NCI-H128 (cell line): ENCODE measurements around the gene PSMD1.
"Not testable (repeated sequence)": the region's sequence is repeated elsewhere in the genome, so short reads cannot be mapped to it uniquely, and the experiment has no call there.

Experiments
- DNase-seq: peaks from one replicate; lab custom pipeline; 2025; ENCODE audit not compliant: unreplicated experiment; lab: John Stamatoyannopoulos, UW

PSMD1 gene

DNA sequence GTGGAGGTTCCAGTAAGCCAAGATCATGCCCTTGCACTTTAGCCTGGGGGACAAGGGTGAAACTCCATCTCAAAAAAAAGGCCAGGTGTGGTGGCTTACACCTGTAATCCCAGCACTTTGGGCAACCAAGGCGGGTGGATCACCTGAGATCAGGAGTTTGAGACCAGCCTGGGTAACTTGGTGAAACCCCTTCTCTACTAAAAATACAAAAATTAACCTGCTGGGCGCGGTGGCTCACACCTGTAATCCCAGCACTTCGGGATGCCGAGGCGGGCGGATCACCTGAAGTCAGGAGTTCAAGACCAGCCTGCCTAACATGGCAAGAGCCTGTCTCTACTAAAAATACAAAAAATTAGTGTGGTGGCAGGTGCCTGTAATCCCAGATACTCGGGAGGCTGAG is 84.1 kb downstream of the PSMD1 start:
- not testable (repeated sequence) for DNase-seq

DNA sequence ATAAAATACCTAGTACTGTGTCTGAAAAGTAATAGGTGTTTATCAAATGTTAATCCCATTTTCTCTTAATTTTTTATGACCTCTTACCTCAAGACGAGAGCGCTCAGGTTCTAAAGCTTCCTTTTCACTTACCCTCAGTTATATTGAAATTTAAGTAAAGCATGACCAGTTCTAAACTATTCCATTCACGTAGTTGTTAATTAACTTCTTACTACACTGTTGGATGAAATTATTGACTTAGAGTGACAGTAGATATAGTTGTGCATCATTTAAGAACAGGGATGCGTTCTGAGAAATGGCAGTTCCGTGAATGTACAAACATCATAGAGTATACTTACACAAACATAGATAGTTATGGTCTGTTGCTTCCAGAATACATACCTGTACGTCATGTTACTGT is 88.2 kb downstream of the PSMD1 start:
- DNase-seq = no peak

DNA sequence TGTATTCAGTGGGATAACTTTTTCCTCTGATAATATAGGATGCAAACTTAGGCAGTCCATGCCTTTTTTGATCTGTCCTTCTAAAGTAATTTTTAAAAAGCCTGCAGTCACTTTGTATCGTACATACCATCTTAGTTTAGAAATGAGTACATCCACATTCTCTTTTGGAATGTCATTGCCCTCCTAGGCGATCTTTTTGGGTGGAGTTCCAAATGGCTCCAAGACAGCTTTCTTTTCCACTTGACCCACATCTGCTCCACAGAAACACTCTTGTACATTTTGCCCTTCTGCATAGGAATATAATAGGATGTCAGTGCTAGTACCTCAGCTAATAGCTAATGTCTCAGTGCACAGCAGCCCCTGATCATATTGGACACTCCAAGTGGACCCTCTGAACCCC is 90.0 kb downstream of the PSMD1 start:
- DNase-seq = no peak

DNA sequence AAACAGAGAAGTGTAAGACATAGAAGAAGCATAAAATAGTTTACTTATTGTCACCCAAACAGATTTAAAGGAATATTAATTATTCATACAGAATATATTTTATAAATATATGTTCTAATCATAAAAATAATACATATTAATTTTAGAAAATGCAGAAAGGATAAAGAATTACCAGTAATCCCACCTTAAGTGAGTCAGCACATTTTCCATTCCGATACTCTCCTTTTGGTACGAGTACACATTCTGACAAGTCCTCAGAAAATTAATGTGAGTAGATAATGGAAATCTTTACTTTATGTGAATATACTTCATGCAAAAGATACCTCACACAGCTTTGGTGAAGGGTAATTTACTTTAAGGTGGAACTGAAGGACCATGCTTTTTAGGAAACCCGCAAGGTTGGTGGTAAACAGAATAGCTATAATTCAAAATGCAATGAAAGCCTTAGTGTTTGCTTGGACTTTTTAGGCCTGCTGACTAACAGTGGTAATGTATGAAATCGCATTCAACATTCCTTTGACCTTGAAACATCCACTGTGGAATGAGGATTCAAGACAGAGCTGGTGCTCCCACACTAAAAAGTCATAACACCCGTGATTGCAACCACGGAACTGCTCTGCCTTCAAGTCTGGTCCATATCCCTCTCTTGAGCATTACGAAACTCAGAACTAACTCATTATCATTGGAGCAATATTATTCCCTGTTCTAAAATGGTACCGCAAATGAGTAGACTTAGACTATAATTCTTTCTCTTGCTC is 96.3 kb downstream of the PSMD1 start:
- DNase-seq = no peak

DNA sequence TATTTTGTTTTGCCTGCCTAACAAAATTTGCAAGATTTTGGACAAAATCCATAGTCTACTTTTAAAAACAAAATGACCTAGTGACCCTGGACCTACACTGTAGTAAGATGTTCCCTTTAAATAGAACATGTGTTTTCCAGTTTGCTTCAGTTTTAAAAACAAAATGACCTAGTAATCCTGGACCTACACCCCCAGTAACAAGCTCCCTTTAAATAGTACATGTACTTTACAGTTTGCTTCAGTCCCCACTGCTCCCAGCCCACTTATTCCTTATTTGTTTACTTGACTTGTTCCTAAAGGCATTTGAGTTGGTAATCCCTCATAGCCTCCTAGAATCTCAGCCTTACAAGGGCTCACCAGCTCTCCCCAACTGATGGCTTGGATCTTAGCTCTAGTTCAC is 102.6 kb downstream of the PSMD1 start:
- no peak for DNase-seq

DNA sequence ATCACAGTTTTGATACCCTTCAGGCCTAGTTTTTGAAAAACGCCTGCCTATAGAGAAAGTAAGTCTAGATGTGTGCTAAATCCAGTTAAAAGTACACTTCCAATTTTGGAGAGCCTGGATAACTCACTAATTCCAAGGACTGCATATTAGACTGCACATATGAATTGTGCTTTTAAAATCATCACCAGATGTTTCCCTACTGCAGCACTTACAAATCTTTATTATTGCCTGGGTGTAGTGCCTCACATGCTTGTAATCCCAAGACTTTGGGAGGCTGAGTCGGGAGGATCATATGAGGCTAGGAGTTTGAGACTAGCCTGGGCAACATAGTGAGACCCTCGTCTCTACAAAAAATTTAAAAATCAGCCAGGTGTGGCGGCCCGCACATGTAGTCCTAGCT is 104.0 kb downstream of the PSMD1 start:
- DNase-seq = no peak

DNA sequence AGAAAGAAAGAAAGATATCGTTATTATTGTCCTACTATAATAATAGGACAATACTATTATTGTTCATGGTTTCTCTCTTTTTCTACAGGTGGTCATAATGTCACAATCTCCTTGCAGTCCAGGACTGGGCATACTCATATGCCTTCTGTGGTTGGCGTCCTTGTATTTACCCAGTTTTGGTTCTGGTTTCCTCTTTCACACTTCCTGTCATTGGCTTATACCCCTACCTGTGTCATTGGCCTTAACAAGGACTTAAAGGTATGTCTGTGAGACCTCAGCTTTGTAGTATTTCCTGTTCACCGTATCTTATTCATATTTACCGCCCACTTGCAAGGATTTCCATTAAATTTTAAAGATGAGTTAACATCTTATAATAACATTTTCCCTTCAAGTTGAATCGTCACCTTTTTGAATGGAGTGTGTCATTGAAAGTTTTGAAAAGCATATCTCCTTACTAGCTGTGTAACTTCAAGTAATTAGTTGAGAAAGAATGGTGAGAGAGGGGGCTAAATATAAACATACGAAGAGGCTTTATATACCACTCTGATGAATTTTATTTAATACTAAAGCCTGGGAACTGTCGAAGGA is 104.7 kb downstream of the PSMD1 start:
- no peak for DNase-seq

DNA sequence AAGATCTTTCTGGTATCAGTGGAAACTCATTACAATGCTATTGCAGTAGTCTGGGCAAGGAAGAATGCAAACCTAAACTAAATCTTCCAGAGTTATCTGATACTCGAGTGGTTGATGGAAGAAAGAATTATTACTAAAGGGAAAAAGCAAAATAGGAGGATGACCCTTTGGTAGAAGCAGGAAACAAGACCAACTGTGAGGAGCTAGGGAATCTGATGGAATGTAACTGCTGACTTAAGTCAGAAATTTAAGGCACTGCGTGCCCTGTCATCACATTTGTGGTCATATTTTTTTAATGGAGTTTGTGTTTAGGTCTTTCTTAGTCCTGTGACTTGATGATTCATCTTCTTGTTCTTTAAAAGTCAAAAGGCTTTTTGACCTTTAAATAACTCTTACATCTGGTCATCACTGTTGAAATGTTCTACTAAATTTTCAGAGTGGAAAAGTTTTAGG is 105.2 kb downstream of the PSMD1 start:
- no peak for DNase-seq

DNA sequence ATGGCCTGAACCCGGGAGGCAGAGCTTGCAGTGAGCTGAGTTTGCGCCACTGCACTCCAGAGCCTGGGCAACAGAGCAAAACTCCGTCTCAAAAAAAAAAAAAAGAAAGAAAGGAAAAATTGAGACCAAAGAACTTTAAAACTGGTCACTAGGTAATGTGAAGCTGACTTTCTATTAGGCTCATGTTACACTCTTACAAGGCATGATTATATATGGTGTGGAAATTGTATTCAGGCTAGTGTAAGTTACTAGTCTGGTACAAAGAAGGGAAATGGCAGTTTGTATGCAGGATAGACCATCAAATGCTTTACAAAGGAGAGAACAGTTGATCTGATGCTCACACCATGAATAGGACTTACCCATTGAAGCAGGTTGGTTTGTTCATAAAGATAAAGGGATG is 106.3 kb downstream of the PSMD1 start:
- DNase-seq = no peak

DNA sequence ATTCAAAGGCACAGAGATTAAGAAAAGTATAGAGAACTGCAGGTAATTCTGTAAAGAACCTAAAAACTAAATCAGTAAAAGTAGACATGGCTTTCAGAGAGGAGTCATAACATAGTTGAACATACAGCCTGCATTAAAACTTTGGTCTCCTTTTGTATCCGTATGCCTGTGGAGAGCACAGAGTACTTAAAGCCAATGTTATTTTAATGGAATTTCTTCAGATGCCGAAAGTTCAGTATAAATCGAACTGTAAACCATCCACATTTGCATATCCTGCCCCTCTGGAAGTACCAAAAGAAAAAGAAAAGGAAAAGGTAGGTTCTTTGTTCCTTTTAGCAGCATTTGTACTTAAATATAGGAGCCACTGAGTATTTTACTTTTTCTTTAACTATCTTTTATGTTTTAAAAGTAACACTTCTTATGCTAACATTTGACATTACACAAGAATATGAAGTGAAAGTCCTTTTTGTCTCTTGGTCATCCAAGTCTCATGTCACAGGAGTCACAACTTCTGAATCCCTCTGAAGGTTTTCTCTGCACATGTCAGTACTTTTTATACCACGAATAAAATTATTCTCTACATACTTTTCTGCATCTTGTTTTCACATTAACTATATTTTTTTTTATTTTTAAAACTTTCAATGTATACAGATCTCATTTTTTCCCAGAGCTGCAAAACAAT is 106.9 kb downstream of the PSMD1 start:
- no peak for DNase-seq

DNA sequence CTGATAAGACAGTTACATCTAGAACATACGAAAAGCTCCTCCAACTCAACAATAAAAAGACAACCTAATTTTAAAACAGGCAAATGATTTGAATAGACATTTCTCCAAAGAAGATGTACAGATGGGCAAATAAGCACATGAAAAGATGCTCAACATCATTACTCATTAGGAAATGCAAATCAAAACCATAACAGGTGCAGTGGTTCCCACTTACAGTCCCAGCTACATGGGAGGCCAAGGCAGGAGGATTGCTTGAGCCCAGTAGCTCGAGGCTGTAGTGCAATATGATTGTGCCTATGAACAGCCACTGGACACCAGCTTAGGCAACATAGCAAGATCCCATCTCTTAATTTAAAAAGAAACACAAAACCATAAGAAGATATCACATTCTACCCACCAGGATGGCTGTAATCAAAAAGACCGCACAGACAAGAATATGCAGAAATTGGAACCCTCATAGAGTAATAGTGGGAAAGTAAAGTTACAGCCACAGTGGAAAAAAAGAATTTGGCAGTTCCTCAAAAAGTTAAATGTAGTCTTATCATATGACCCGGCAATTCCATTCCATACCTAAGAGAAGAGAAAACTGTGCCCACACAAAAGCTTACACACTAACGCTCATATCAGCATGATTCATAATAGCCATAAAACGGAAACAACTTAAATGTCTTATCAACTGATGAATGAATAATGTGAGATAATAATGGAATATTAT is 111.2 kb downstream of the PSMD1 start:
- DNase-seq = no peak

DNA sequence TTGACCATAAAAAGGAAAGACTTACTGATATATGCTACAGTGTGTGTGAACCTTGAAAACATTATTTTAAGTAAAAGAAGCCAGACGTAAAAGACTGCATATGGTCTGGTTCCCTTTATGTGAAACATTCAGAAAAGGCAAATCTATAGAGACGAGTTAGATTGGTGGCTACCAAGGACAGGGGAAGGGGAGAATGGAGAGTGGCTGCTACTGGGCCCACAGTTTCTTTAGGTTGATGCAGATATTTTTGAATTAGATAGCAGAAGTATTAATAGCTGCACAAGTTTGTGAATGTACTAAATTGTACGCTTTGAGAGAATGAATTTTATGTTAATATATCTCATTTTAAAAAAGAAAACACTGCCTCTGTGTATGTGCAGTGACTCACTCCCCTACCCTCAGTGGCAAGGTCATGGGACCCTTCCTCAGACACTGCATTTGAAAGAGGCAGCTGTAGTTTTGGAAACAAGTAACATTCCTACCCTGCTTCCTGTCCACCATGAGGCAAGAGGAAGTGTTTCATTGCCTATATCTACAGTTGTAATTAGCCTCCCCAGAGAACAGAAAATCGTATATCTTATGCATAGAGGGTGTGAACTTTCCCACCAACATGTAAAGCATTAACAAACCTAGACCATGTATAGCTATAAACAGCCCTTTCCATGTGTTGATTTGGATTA is 111.9 kb downstream of the PSMD1 start:
- DNase-seq = no peak

DNA sequence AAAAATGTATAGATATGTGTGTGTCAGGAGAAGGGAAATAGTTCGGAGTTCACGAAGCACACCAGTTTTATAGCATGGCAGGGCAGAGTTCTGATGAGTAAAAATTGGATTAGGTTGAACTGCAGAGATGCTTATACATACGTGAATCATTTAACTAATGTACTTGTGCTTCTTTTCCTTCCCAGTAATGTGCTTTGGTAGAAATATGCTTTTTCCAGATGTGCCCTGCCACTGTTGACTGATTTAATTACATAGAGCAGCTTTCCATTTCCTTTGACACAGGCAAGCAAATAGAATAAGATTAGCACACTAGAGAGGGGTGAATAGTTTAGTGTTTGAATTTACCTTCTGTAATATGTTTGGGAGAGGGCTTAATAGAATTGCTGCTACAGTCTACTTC is 112.8 kb downstream of the PSMD1 start:
- no peak for DNase-seq

DNA sequence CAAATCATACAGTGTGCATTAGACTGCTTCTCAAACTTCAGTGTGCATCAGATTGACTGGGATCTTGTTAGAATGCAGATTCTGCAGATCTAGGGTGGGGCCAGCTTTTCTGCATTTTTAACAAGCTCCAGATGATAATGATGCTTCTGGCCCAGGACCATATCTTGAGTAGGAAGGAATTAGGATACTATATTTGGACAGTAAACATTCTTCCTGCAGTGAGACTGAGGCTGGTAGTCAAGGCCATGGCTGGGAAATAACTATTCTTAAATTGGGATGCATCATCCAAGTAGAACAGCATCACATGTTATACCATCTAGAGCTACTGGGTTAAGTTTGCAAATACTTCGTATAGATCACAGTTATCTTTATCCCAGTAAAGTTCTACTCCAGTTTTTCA is 113.4 kb downstream of the PSMD1 start:
- no peak for DNase-seq

DNA sequence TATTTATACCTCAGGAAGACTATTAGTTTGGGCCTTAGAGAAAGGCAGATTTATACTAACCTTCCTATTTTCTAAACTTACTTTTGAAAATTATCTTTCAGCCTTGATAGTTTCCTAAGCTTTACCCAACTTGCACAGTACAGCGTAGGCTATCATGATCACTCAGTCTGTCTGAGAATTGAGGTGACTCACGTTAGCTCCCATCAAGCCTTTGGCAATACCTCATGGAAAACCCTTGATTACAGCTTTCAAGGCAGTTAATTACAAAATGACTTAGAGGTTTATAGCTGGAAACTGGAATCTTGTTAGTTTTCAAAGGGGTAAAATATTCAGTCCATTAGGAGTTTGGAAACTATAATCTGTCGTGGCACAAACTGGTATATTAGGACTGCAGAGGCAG is 115.4 kb downstream of the PSMD1 start:
- no peak for DNase-seq

DNA sequence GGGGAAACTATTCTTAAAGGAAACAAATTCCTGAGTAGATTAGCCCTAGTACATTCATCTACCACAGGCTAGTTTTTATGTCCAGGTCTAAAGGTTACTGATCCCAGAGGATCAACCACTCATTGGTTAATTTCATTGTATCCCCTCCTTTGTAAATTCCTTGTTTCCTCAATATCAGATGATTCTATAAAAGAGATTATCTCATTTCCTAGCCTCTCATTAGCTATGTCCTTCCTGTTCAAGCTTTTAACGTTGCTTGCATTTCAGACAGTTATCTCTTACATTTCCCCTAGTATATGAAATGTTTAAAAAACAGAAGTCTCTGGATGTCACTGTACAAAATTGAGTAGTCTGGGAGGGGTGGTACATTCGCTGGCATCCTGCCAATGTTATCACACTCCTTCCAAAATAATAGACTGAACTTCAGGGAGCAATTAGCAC is 117.6 kb downstream of the PSMD1 start:
- no peak for DNase-seq

DNA sequence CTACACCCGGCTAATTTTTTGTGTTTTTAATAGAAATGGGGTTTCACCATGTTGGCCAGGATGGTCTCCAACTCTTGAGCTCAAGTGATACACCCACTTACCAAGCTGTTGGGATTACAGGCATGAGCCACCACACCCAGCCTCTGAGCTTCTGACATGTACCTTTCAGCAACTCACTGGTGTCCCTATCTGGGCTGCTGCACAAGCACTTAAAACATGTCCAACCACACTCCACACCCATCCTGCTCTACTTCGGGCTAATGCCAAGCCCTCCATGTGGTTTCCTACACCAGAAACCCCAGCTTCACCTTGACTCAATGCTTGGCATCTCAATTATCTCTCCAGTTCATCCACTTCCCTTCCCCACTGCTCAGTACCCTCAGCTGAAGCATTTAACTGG is 119.4 kb downstream of the PSMD1 start:
- DNase-seq = no peak

DNA sequence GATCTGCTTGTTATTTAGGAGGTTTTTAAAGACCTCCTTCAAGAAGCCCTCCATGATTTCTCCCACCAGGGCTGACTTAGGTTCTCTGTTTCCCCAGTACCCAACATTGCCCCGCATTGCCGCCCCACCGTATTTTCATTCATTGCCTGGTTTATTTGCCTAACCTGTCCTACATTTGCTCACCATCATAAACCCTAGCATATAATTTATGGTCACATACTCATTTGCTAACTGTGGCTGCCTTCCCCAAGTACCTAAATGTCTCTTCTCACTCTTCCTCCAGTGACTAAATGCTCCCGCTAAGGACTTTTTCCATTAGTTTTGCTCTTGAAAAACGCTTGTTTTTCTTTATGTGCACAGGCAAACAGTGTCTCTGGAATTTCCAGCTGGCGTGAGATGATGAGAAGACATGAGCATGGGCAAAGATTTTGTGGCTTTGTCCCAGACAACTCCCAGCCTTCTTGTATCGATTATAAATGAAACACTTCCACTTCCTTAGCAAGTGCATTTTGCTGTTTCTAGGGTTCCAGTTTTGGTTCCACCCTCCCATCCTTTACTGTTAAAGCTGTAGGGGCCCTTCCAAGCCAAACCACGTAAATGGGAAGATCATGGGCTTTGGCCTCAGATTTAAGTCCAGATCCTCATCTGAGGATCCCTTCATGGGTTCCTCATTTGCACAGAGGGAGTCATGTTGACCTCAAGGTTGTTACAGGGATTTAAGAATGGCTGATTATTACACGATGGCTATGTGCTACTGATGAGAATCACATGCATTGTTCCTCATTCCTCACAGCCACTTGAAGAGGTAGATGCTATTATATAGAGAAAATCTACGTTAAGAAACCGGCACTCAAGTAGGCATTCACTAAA is 120.7 kb downstream of the PSMD1 start:
- DNase-seq = no peak

DNA sequence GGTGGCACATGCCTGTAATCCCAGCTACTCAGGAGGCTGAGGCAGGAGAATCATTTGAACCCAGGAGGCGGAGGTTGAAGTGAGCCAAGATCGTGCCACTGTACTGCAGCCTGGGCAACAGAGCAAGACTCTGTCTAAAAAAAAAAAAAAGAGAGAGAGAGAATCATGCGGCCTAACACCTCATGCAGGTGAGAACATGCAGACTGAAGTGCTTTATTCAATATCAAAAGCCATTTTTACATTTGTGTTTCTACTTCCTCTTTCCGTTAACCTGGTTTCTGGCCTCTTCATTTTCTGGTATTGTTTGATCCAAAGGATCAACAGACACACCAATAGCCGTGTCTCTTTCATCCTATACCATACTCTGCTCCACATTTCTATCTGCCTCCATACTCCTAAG is 122.1 kb downstream of the PSMD1 start:
- not testable (repeated sequence) for DNase-seq

DNA sequence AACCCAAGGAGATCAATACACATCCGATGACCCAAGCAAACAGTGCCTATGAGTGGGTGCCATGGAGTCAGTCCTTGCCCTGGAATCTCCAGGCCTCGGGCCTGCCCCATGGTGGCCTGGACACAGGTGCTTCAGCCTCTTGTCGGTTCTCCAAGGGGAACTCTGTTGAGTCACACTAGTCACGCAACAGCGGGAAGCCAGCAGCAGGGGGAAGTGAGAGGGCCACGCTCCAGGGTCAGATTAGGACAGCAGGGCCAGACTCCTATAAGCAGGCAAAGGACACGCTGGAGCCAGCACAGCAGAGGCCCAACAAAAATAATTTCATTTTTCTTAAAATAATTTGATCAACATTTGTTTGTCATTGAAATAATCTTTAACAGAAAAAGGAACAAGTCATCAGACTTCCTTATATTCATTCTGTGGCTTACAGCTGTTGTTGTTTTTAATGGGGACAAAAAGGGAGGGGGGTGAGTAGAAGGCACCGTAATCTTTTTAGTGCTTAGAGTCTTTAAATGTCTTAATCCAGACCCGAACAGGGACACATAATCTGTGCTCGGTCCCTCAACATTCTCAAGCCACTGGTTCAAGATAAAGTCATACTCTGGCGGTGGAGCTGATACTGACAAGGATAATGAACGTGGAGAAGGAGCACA is 125.3 kb downstream of the PSMD1 start:
- no peak for DNase-seq
